ENCODE measurements around the gene GNAT2.
A peak's percentile ranks its signal among the peaks of the same experiment; 100 is the strongest.

The GNAT2 gene

GRCh38 chr1:109626682-109627408, 7.4 kb upstream of the GNAT2 start:
- DNase-seq, result no peak

GRCh38 chr1:109625601-109626560, 6.5 kb upstream of the GNAT2 start:
- no peak for DNase-seq

- DNase-seq, result no peak
These were observed 5.8 kb upstream of the GNAT2 start for GRCh38 chr1:109625176-109625575.

GRCh38 chr1:109624201-109625010, 5.0 kb upstream of the GNAT2 start:
- DNase-seq, result no peak

- DNase-seq, result no peak
These were observed 4.3 kb upstream of the GNAT2 start for GRCh38 chr1:109623601-109624161.

GRCh38 chr1:109622895-109623294, 3.5 kb upstream of the GNAT2 start:
- no peak for DNase-seq

GRCh38 chr1:109622137-109622892, 2.9 kb upstream of the GNAT2 start:
- DNase-seq, result no peak

GRCh38 chr1:109621379-109622136, 2.1 kb upstream of the GNAT2 start:
- DNase-seq, result no peak

- peak; percentile 79 to 89 for DNase-seq
These were observed 1.4 kb upstream of the GNAT2 start for GRCh38 chr1:109620841-109621286.

- peak in 1 of 2 experiments; percentile 44 for DNase-seq
These were observed 980 bp upstream of the GNAT2 start for GRCh38 chr1:109620401-109620791.

- DNase-seq, result no peak
These were observed 498 bp downstream of the GNAT2 start for GRCh38 chr1:109618661-109619575.

GRCh38 chr1:109617291-109617801, 2.1 kb downstream of the GNAT2 start:
- peak in 1 of 2 experiments; percentile 18 for DNase-seq

- no peak for DNase-seq
These were observed 3.0 kb downstream of the GNAT2 start for GRCh38 chr1:109616391-109616790.

- no peak for DNase-seq
These were observed 3.5 kb downstream of the GNAT2 start for GRCh38 chr1:109615879-109616278.

GRCh38 chr1:109613361-109614147, 5.9 kb downstream of the GNAT2 start:
- no peak for DNase-seq

- no peak for DNase-seq
These were observed 8.0 kb downstream of the GNAT2 start for GRCh38 chr1:109611308-109611990.

- no peak for DNase-seq
These were observed 8.7 kb downstream of the GNAT2 start for GRCh38 chr1:109610609-109611307.

- no peak for DNase-seq
These were observed 9.5 kb downstream of the GNAT2 start for GRCh38 chr1:109609881-109610280.

All from SW 1271 (cell line).